ENCODE measurements around the gene CACNA2D2.

CACNA2D2 gene

GRCh38 chr3:50319894-50320625 lies 183.4 kb downstream of the CACNA2D2 start:
- Histone ChIP-seq H3K27ac (ENCODE audit: extremely low read depth, low read depth, low read length) (no peak overlapping the region), H3K9me3 (ENCODE audit: control insufficient read depth, insufficient read depth, low read depth, low read length) (no peaks in the 10 kb centered on the region), H3K4me1 (ENCODE audit: control insufficient read depth, insufficient read depth, low read length) (peaks cover 7% of the 10 kb centered on the region; the same call in 1 of the 2 replicates), H3K4me3 (ENCODE audit: low read depth, low read length) (peak overlapping the region; percentile 62), H3K36me3 (ENCODE audit: control insufficient read depth in 2 of 2, insufficient read depth in 1 of 2, low read length in 2 of 2) (peaks cover 0 to 53% of the 10 kb centered on the region in 2 experiments; a peak in 1 of 3 replicates)
- ChIA-PET POLR2A (interaction anchor here (1.4 to 3.6 kb wide), 3 partner anchors 11 to 28 kb away, joined by 3 to 17 read pairs (median 12); partner anchors contain the start of gene IFRD2), CTCF (interaction anchor here (1.0 kb wide), 1 partner anchor 14 kb away, joined by 3 read pairs; no protein-coding TSS in a partner anchor)
- TF ChIP-seq ZSCAN30 (tag by site-specific recombination; IDR thresholded peaks at IDR 0.05) (no peak), ZNF174 (tag by site-specific recombination; IDR thresholded peaks at IDR 0.05) (no peak), OSR2 (tag by site-specific recombination; IDR thresholded peaks at IDR 0.05) (no peak), ZNF624 (tag by site-specific recombination; IDR thresholded peaks at IDR 0.05) (no peak), ZNF707 (tag by site-specific recombination; IDR thresholded peaks at IDR 0.05) (no peak), ZNF223 (tag by site-specific recombination; IDR thresholded peaks at IDR 0.05) (no peak), TCF7L2 (IDR thresholded peaks at IDR 0.05; ENCODE audit: borderline replicate concordance, low read depth, low read length) (no peak), ZNF23 (tag by site-specific recombination; IDR thresholded peaks at IDR 0.05; ENCODE audit: borderline replicate concordance) (no peak), ZFP37 (tag by site-specific recombination; IDR thresholded peaks at IDR 0.05) (no peak), ZIC2 (tag by site-specific recombination; IDR thresholded peaks at IDR 0.05) (no peak), ZNF658 (tag by site-specific recombination; IDR thresholded peaks at IDR 0.05) (no peak), REPIN1 (tag by site-specific recombination; IDR thresholded peaks at IDR 0.05; ENCODE audit: low read depth) (no peak), ZNF266 (tag by site-specific recombination; IDR thresholded peaks at IDR 0.05; ENCODE audit: low read depth) (no peak)

- POLR2A ChIA-PET: interaction anchor here (2.7 to 3.6 kb wide), 2 partner anchors 17 to 27 kb away, joined by 12 read pairs; partner anchors contain the start of gene IFRD2
- Histone ChIP-seq H3K27ac (ENCODE audit: extremely low read depth, low read depth, low read length) (no peak overlapping the region), H3K4me3 (ENCODE audit: low read depth, low read length) (no peak overlapping the region), H3K36me3 (ENCODE audit: control insufficient read depth in 2 of 2, insufficient read depth in 1 of 2, low read length in 2 of 2) (peaks cover 0 to 48% of the 10 kb centered on the region in 2 experiments; a peak in 1 of 3 replicates), H3K9me3 (ENCODE audit: control insufficient read depth, insufficient read depth, low read depth, low read length) (no peaks in the 10 kb centered on the region), H3K4me1 (ENCODE audit: control insufficient read depth, insufficient read depth, low read length) (peaks cover 7% of the 10 kb centered on the region; the same call in 1 of the 2 replicates)
- CTCF ChIA-PET: interaction anchor here (0.6 to 1.2 kb wide), 3 partner anchors 20 to 779 kb away, joined by 3 to 4 read pairs (median 3); no protein-coding TSS in a partner anchor
- TF ChIP-seq SALL2 (tag by site-specific recombination; IDR thresholded peaks at IDR 0.05; ENCODE audit: borderline replicate concordance) (no peak), PRDM10 (tag by site-specific recombination; IDR thresholded peaks at IDR 0.05) (no peak), ZNF426 (tag by site-specific recombination; IDR thresholded peaks at IDR 0.05) (no peak), ZNF639 (tag by site-specific recombination; IDR thresholded peaks at IDR 0.05) (no peak), SP7 (tag by site-specific recombination; IDR thresholded peaks at IDR 0.05) (no peak), SP3 (tag by site-specific recombination; IDR thresholded peaks at IDR 0.05) (no peak), ZNF792 (tag by site-specific recombination; IDR thresholded peaks at IDR 0.05) (no peak), ZNF48 (tag by site-specific recombination; IDR thresholded peaks at IDR 0.05) (no peak)
- TF ChIP-seq, protein P1, sequence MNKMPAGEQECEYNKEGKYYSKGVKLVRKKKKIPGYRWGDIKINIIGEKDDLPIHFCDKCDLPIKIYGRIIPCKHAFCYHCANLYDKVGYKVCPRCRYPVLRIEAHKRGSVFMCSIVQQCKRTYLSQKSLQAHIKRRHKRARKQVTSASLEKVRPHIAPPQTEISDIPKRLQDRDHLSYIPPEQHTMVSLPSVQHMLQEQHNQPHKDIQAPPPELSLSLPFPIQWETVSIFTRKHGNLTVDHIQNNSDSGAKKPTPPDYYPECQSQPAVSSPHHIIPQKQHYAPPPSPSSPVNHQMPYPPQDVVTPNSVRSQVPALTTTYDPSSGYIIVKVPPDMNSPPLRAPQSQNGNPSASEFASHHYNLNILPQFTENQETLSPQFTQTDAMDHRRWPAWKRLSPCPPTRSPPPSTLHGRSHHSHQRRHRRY (tag by site-specific recombination; IDR thresholded peaks at IDR 0.05): no peak
- TF ChIP-seq, protein P2, sequence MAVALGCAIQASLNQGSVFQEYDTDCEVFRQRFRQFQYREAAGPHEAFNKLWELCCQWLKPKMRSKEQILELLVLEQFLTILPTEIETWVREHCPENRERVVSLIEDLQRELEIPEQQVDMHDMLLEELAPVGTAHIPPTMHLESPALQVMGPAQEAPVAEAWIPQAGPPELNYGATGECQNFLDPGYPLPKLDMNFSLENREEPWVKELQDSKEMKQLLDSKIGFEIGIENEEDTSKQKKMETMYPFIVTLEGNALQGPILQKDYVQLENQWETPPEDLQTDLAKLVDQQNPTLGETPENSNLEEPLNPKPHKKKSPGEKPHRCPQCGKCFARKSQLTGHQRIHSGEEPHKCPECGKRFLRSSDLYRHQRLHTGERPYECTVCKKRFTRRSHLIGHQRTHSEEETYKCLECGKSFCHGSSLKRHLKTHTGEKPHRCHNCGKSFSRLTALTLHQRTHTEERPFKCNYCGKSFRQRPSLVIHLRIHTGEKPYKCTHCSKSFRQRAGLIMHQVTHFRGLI (tag by site-specific recombination; IDR thresholded peaks at IDR 0.05): no peak
- TF ChIP-seq, protein P3, sequence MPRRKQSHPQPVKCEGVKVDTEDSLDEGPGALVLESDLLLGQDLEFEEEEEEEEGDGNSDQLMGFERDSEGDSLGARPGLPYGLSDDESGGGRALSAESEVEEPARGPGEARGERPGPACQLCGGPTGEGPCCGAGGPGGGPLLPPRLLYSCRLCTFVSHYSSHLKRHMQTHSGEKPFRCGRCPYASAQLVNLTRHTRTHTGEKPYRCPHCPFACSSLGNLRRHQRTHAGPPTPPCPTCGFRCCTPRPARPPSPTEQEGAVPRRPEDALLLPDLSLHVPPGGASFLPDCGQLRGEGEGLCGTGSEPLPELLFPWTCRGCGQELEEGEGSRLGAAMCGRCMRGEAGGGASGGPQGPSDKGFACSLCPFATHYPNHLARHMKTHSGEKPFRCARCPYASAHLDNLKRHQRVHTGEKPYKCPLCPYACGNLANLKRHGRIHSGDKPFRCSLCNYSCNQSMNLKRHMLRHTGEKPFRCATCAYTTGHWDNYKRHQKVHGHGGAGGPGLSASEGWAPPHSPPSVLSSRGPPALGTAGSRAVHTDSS (tag by site-specific recombination; IDR thresholded peaks at IDR 0.05): no peak
These were observed 184.1 kb downstream of the CACNA2D2 start for GRCh38 chr3:50319181-50319893.

All from HEK293 (cell line).